GM18505 (cell line): ENCODE measurements around the gene TSR1.
A peak's percentile ranks its signal among the peaks of the same experiment; 100 is the strongest.
"Not testable (repeated sequence)": the region's sequence is repeated elsewhere in the genome, so short reads cannot be mapped to it uniquely, and the experiment has no call there.

Source experiments
- ATAC-seq: cut with Tn5 transposase; IDR thresholded peaks from one replicate; pipeline ENCODE4 v1.9.1; 2021; ENCODE audit not compliant: unreplicated experiment
- POLR2A ChIP-seq: IDR thresholded peaks from 4 replicates; pipeline ENCODE4 v1.6.1; 2011; ENCODE audit warnings: borderline replicate concordance; ENCODE audit not compliant: insufficient read depth, insufficient read length; ENCODE audit errors: extremely low read depth

The TSR1 gene

DNA sequence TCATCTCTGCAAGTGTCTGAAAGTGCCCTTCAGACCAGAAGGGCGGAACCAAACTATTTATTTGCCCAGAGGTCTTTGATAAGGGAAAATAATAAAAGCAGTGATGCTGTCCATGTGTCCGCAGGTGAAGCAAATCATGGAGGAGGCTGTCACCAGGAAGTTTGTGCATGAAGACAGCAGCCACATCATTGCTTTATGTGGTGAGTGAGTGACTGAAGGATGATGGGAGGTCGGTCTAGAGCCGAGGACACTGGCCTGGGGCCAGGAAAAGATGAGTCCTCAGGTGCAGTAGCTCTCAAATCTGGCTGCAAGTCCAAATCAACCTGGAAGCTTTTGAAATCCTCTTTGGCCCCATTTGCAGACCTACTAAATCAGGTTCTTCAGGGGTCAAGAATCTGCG, 7.2 kb upstream of the TSR1 start:
- ATAC-seq = no peak
- no peak for TF ChIP-seq POLR2A

DNA sequence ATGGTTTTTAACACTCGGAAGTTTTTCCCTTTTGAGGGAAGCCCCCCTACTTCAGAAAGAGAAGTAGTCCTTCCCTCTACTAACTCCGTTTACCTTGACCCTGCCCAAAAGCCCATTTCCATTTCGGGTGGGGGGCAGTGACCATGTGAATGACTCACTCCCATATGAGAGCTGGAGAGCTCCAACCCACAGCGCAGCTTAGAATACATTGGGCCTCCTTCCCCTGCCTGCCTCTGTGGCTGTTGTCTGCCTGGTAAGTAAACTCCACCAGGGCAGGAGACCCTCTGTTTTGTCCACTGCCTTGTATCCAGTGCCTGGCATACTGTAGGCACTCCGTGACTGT, 2.0 kb upstream of the TSR1 start:
- TF ChIP-seq POLR2A = no peak
- ATAC-seq = no peak

DNA sequence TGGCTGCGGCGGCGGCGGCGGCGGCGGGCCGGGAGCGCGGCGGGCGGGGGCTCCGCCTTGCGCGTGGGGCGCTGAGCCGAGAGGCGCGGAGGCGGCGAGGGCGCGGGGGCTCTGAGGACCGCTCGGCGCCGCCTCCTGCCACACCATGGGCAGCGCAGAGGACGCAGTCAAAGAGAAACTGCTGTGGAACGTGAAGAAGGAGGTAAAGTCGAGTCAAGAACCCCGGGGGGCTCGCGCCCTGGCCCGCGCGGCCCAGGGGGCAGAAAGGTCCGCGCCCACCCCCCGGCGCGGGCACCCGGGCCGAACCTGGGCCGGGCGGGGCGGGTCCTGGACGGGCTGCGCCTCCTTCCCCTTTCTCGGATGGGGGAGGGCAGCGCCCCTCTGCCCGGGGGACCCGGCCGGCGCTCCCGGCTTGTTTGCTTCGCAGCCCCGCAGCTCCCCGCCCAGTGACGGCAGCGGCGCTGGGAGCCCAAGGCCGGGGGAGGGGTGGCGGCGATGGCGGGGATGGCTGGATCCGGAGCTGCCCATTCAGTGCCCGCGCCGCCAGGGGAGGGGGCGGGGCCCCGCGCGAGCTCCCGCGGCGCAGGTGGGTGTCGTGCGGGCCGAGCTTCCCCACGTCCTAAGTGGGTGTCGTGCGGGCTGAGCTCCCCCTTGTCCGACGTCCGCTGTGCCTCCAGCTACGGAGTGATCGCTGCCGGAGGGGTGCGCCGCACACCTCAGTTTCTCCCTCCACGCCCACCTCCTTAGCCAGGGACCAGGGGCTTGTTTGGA, 1.5 kb upstream of the TSR1 start:
- ATAC-seq = peak; percentile 28
- peak; percentile 7 for TF ChIP-seq POLR2A

DNA sequence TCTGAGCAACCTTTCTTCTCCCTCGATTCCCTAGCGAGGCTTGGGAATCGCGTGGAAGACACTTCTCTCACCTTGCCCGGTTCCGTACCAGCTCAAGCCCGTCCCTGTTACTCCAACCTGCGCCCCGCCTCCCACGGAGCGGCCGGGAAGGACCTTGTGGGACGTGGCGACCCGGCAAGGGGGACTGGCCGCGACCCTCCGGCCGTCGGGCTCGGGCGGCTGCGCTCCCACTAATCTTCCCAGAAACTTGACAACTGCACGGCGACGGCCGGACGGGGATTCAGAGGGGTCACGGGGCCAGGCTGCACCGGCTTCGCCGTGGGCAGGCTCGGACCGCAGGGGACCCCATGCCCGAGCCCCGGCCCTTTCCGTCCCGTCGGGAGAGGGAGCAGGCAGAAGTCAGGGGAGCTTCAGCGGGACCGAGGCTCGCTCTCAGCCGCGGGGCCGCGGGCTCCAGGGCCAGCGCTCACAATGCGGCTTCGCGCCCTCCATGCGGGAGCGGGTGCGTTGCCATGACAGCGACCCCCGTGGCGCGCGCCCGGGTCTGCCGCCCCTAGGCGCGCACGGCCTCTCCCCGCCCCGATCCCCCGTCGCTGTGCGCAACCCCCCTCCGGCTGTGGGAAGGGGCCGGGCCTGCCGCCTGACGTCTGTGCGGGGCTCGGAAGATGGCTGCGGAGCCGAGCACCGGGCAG, 741 bp upstream of the TSR1 start, which contains the start of gene SGSM2:
Gene SGSM2 (plus strand): TSS at position 650 of the 692 bp plus-strand sequence. CDS start 188 bp downstream, outside the sequence.
- ATAC-seq = peak; percentile 41
- TF ChIP-seq POLR2A = peak; percentile 8

DNA sequence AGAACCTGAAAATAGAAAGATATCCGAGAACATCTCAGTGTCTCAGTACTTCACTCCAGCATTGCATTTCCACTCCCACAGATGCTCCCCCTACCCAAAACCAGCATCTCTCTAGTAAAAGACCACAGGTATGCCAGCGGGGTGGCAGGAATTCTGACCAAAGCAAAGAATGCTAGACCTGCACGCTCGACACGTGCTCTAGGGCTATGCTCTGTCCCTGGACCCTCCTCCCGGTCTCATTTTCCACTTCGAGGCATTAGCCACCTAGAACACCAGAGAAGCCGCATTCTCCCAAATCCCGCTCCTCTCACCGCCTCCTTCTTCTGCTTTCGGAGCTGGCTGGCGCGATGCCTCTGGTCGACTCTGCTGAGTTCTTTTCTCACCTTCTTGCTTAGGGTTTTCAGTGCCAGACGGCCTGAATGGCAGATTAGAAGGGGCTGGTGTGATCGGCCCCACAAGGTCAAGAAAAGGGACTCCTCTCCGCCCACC, 487 bp downstream of the TSR1 start:
- TF ChIP-seq POLR2A = no peak
- ATAC-seq = no peak

DNA sequence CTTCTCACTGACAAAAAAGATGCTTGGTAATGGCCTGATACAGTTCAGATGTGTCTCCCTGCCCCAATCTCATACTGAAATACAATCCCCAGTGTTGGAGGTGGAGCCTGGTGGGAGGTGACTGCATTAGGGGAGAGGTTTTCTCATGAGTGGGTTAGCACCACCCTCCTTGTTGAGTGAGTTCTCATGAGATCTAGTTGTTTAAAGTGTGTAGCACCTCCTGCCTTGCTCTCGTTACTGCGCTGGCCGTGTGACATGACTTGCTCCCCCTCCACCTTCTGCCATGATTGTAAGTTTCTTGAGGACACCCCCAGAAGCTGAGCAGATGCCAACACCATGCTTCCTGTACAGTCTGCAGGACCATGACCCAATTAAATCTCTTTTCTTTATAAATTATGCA, 5.0 kb downstream of the TSR1 start:
- TF ChIP-seq POLR2A = no peak
- no peak for ATAC-seq

DNA sequence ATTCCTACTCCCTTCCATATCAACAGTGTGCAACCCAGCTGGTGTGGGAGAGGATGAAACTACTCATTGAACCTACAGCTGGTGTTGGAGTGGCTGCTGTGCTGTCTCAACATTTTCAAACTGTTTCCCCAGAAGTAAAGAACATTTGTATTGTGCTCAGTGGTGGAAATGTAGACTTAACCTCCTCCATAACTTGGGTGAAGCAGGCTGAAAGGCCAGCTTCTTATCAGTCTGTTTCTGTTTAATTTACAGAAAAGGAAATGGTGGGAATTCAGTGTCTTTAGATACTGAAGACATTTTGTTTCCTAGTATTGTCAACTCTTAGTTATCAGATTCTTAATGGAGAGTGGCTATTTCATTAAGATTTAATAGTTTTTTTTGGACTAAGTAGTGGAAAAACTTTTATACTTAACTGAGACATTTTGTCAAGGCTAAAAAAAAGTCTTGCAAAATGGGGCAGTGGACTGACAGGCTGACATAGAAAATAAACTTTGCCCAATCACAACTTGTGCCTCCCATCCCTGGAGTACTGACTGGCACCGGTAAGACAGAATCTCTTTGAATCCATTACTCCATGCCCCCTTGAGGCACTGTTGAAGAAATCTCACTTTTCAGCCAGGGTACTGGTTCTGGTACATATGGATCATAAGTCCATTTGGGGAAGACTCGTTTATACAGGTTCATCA, 12.5 kb downstream of the TSR1 start:
- ATAC-seq = no peak
- TF ChIP-seq POLR2A = no peak

DNA sequence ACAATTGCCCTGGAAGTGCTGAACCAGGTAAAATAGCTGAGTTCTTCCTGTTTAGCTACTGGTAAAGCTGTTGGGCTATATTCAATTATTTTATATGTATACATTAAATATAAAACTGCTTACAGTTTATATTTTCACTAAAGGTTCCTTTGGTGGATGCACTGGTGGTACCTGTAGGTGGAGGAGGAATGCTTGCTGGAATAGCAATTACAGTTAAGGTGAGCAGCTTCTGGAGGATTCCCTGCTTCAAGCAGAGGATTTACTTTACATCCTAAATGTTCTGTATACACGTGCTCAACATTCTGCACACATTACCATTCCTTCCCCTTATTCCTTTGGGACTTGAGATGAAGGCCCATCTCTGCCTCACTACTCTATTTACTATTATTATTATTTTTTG, 14.9 kb downstream of the TSR1 start:
- no peak for TF ChIP-seq POLR2A
- ATAC-seq = no peak

DNA sequence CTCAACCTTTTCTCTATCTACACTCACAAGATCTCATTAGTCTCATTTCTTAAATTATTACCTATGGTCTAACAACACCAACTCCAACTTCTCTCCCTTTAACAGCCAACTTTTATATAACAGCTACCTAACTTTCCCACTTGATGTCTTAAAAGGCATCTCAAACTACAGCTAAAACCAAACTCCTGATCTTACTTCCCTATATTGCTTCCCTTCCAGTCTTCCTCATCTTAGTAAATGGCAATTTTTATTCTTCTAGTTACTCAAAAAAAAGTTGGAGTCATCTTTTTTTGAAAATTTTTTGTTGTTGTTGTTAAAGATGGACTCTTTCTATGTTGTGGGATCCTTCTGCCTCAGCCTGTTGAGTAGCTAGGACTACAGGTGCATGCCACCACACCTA, 17.2 kb downstream of the TSR1 start:
- ATAC-seq = no peak
- no peak for TF ChIP-seq POLR2A

DNA sequence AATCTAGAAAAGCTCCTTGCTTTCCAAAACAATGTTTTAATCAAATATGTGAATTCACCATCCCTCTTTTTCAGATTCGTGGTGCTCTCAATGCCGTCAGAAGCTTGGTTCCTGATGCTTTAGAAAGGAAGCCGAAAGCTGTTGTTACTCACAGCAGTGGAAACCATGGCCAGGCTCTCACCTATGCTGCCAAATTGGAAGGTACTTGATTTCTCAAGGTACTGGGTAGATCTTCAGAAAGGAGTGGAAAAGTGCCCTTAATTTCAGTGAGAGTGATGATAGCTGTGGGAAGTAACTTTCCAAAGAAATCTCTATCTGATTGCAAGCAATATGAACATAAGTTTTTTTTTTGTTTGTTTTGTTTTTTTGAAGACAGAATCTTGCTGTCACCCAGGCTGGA, 18.5 kb downstream of the TSR1 start:
- ATAC-seq = no peak
- no peak for TF ChIP-seq POLR2A

DNA sequence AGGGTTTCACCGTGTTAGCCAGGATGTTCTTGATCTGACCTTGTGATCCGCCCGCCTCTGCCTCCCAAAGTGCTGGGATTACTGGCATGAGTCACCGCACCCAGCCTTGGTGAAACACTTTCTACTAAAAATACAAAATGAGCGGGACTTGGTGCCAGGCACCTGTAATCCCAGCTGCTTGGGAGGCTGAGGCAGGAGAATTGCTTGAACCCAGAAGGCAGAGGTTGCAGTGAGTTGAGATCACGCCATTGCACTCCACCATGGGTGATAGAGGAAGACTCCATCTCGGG, 19.4 kb downstream of the TSR1 start:
- not testable (repeated sequence) for ATAC-seq

DNA sequence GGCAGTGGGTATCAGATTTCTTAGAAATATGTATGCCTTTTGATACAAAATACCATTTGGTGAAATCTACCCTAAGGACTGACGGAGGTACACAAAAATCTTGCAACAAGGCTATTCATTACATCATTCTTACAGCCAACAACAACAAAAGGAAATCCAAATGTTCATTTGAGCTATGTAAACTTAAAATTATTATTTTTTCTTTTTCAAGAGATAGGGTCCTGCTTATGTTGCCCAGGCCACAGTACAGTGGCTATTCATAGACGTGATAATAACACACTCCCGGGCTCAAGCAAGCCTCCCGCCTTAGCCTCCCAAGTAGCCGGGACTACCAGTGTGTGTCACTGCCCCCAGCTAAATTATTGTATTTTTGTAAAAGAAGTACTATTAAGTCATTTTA, 23.5 kb downstream of the TSR1 start:
- no peak for TF ChIP-seq POLR2A
- no peak for ATAC-seq

DNA sequence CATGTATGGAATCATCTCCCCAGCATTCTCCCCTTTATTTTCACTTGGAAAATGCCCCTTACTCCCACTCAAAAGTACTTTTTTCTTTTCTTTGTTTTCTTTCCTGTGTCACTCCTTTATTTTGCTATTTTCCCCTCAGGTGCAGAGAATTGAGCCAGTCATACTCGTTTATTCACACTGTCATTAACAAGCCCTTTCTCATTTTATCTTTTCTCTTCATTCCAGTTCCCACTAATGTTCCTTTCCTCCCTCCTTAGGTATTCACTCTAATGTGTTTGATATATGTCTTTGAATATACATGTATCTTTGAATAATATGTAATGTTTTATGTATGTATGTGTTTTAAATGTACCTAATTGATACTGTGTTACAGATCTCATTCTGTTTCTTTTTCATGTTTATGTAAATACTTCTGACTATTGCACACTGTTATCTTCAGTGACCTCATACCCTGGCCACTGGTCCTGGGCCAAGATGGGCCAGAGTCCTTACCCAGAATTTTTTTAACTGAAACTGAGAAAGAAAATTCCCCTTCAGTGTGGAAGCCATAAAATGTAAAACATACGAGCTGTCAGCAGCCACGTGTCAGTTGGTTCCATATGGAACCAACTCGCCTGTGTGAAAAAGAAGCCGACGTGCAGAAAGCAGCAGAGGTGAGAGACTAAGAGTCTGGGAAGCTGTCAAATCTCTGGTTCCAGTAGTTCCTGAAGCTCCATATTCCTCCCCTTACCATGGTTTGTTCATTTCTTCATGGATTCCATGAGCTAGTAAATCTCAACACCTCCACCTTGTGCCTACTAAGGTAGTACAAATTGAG, 26.7 kb downstream of the TSR1 start:
- no peak for ATAC-seq
- TF ChIP-seq POLR2A = no peak
